K562 (cell line): Measurements from ENCODE around the gene ALG12.

Experiments
- CBX1 ChIP-seq: sonication (generic); IDR thresholded peaks from 2 replicates; pipeline ENCODE4 v1.6.1; 2016; ENCODE audit warnings: antibody characterized with exemption, low read depth, mild to moderate bottlenecking
- CHD1 ChIP-seq: fragments of 200-600 bp; sonication (generic); IDR thresholded peaks from one replicate; pipeline ENCODE4 v1.6.1; 2012; ENCODE audit warnings: mild to moderate bottlenecking, moderate library complexity, low read length, inconsistent platforms
- ELF4 ChIP-seq: fragments of 450-650 bp; formaldehyde crosslinking; IDR thresholded peaks from 2 replicates; pipeline ENCODE4 v1.4.0; 2022; ENCODE audit warnings: missing genetic modification characterization
- IRF2 ChIP-seq: sonication (generic); formaldehyde crosslinking; IDR thresholded peaks from 2 replicates; pipeline ENCODE4 v1.8.1; 2022; ENCODE audit warnings: mild to moderate bottlenecking, missing genetic modification reagents
- KDM1A ChIP-seq, 2 experiments: fragments of 450-650 bp; IDR thresholded peaks; 2 replicates each; pipeline ENCODE4 v1.6.1; 2016; ENCODE audit warnings: mild to moderate bottlenecking in 2 of 2
- POLR2A ChIP-seq: fragments of 450-650 bp; conservative IDR thresholded peaks from 2 replicates; pipeline ENCODE4 v1.6.1; 2016
- ZBTB1 ChIP-seq: sonication (generic); formaldehyde crosslinking; IDR thresholded peaks from 2 replicates; pipeline ENCODE4 v1.8.1; 2023; ENCODE audit warnings: missing genetic modification reagents, low read depth, mild to moderate bottlenecking, borderline replicate concordance
- TF ChIP-seq, protein P1 (sequence below): IDR thresholded peaks from 2 replicates; pipeline ENCODE4 v1.6.1; 2011; ENCODE audit not compliant: insufficient read length; ENCODE audit errors: extremely low read depth
- TF ChIP-seq, protein P2 (sequence below), 3 experiments: IDR thresholded peaks in 2 of 3; conservative IDR thresholded peaks in 1 of 3; 2 replicates each; pipeline ENCODE4 v1.5.1; 2011 to 2012; ENCODE audit warnings: low read length in 3 of 3, mild to moderate bottlenecking in 3 of 3, control low read depth in 2 of 3, improper control_type of control experiment in 1 of 3, inconsistent platforms in 1 of 3, low read depth in 1 of 3, mixed read lengths in 1 of 3, moderate library complexity in 1 of 3; ENCODE audit not compliant: insufficient read depth in 2 of 3
- TF ChIP-seq, protein P3 (sequence below): sonication (generic); formaldehyde crosslinking; IDR thresholded peaks from 2 replicates; pipeline ENCODE4 v1.4.0; 2020; ENCODE audit warnings: mild to moderate bottlenecking, missing genetic modification reagents

DNA sequence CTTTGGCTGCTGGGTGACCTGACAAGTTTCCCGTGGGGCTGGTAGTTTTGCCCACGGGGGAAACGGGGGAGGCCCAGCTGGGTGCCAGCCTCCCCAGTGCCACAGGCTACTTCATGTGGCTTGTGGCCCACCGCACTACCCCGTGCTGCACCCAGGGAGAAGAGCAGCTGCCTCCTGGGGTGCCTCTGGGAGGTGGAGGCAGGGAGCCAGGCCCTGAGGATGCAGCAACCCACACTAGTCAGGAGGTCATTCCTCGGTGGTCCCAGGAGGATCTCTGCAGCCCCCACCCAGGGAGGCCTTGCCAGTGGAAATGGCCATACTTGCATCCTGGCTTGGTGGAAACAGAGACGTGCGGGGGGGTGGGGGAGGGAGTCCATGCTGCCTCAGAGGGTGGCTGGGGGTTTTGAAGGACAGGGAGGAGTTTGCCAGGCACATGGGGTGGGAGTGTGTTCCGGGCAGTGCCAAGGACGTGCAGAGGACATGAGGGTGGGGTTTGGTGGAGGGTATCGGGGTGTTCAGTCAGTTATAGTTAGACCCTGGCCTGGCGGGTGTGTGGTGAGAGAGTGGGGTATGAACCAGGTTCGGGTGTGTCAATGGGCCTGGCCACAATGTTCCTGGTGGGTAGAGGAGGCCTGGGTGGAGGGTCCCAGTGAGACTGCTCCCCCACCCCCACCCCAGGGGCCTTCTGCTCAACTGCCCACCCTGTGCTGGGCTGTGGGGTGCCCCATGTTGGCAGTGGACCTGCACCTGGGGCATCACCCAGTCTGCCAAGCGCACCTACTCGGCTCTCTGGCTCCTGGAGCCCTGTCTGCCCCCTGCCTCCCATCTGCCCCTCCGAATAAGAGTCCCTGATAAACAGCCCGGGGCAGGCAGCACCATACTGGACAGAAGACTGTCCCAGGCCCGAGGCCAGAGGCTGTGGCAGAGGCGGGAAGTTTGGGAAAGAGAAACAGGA is 46.2 kb upstream of the ALG12 start:
- no peak for TF ChIP-seq KDM1A (IDR thresholded peaks at IDR 0.05)
- TF ChIP-seq ZBTB1 = no peak
- no peak; the same call in 1 of the 2 replicates for TF ChIP-seq POLR2A
- TF ChIP-seq, protein P1, sequence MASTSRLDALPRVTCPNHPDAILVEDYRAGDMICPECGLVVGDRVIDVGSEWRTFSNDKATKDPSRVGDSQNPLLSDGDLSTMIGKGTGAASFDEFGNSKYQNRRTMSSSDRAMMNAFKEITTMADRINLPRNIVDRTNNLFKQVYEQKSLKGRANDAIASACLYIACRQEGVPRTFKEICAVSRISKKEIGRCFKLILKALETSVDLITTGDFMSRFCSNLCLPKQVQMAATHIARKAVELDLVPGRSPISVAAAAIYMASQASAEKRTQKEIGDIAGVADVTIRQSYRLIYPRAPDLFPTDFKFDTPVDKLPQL = no peak
- no peak for TF ChIP-seq ELF4 (CRISPR knock-in tag)
- TF ChIP-seq CBX1 = 0 out of 2 replicates have a peak, but pooled peaks have one; percentile 12
- no peak for TF ChIP-seq IRF2 (CRISPR knock-in tag)
- TF ChIP-seq, protein P2, sequence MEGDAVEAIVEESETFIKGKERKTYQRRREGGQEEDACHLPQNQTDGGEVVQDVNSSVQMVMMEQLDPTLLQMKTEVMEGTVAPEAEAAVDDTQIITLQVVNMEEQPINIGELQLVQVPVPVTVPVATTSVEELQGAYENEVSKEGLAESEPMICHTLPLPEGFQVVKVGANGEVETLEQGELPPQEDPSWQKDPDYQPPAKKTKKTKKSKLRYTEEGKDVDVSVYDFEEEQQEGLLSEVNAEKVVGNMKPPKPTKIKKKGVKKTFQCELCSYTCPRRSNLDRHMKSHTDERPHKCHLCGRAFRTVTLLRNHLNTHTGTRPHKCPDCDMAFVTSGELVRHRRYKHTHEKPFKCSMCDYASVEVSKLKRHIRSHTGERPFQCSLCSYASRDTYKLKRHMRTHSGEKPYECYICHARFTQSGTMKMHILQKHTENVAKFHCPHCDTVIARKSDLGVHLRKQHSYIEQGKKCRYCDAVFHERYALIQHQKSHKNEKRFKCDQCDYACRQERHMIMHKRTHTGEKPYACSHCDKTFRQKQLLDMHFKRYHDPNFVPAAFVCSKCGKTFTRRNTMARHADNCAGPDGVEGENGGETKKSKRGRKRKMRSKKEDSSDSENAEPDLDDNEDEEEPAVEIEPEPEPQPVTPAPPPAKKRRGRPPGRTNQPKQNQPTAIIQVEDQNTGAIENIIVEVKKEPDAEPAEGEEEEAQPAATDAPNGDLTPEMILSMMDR (IDR thresholded peaks at IDR 0.05 in 2 of 3, conservative IDR thresholded peaks at IDR 0.05 in 1 of 3; ENCODE audit: insufficient read depth in 2 of 3, low read depth in 1 of 3, low read length in 3 of 3) = no peak
- TF ChIP-seq CHD1 = no peak
- TF ChIP-seq, protein P3, sequence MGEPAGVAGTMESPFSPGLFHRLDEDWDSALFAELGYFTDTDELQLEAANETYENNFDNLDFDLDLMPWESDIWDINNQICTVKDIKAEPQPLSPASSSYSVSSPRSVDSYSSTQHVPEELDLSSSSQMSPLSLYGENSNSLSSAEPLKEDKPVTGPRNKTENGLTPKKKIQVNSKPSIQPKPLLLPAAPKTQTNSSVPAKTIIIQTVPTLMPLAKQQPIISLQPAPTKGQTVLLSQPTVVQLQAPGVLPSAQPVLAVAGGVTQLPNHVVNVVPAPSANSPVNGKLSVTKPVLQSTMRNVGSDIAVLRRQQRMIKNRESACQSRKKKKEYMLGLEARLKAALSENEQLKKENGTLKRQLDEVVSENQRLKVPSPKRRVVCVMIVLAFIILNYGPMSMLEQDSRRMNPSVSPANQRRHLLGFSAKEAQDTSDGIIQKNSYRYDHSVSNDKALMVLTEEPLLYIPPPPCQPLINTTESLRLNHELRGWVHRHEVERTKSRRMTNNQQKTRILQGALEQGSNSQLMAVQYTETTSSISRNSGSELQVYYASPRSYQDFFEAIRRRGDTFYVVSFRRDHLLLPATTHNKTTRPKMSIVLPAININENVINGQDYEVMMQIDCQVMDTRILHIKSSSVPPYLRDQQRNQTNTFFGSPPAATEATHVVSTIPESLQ (CRISPR knock-in tag) = no peak
